Fibroblast of skin of right quadriceps (primary cell): ENCODE results near the gene ART4.
A peak's percentile ranks its signal among the peaks of the same experiment; 100 is the strongest.

Source experiments
- DNase-seq: peaks from one replicate; pipeline ENCODE4 v3.0.0-alpha.2; 2013

Gene ART4

DNA sequence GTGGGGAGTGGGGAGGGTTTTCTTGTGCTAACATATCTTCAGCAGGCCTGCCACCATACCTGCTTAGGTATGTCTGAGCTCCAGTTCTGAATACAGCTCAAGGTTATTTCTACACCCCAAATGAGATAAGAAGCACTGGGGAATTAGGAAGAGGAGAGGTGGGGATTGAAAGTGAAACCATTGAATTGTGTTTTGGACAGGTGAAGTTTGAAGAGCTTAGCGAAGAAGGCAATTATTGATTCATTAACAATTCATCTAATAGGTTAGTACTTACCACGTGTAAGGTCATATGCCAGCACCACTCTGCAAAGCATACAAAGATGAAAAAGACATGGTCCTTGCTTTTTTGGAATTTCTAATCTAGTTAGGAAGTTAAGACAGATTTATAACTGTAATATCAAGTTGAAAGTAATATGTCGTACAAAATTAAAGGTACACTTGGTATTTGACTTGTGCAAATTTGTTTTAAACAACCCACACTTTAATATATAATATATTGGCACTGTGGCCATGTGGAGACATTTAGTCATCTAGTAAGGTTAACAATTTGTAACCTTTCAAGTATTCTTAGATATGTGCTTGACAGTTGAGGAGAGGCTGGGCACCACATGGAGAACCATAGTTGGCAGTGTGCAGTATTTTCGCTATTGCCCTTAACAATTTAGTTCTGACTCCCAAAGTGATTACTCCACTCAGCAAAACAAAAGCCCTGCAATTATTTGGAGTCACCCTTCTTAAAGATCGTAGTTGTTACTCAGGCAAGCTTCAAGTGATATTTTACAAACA lies 33.0 kb downstream of the ART4 start:
- DNase-seq: no peak

DNA sequence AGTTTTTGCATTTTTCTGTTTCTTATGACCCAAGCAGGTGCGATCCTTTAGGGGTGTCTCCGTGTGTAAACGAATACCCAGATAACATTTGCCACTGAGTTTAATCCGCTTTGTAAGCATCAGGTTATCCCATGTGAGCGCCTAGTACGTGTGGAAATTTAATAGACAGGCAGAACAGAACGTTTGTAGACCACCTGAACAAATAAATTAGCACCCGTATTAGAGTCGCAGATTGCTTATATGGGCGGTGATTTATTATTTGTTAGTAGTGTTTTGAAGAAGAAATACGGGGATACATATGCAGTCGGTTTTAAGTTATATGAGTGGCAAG lies 39.5 kb downstream of the ART4 start:
- no peak for DNase-seq

GRCh38 chr12:14803011-14803829 lies 40.1 kb downstream of the ART4 start, which contains the start of the genes C12orf60 and WBP11:
Gene C12orf60, plus strand, starts transcription at chr12:14803670. Its CDS starts 19,266 bp downstream, at chr12:14822936.
Gene WBP11, minus strand, starts transcription at chr12:14803478. Its CDS starts 2,095 bp downstream, at chr12:14801383.
- DNase-seq: peak; percentile 99

GRCh38 chr12:14802721-14803010 lies 40.7 kb downstream of the ART4 start:
- DNase-seq: no peak

DNA sequence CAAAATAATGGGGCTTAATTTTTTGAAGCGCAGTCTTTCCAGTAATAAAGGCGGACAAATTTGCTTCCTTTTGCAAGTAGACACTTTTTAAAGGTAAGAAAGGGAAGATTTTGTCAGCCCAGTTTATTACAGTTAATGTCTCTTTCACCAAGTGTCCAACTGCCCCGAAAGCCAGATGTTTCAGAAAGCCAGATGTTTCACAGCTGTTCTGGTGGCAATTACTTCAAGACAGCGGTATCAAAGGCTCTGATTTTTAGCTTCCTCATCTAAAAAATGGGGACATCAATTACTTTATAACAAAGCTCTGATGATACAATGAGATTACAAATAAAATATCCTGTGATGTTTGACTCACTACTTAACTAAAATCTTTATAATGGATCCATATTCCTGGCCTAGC lies 41.1 kb downstream of the ART4 start:
- DNase-seq: no peak

- no peak for DNase-seq
These were observed 48.3 kb downstream of the ART4 start for GRCh38 chr12:14795028-14795448.

GRCh38 chr12:14785568-14785967 lies 57.8 kb downstream of the ART4 start:
- DNase-seq: no peak

DNA sequence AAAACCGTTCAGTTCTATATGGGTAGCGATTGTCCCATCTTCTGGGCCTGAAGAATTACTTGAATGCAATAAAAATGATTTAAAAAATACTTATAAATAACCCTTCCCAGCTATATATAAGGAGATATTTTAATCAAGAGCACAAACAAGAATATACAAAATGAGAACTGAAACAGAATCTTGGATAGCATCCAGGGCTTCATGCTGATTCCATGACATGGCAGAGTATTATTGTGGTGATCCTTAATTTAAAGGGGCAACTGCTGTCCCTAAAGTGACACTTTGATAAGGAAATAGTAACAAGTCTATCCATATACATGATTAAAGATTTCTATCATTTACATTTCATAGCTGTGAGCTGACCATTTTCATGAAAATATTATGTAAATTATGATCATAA lies 58.9 kb downstream of the ART4 start:
- no peak for DNase-seq

DNA sequence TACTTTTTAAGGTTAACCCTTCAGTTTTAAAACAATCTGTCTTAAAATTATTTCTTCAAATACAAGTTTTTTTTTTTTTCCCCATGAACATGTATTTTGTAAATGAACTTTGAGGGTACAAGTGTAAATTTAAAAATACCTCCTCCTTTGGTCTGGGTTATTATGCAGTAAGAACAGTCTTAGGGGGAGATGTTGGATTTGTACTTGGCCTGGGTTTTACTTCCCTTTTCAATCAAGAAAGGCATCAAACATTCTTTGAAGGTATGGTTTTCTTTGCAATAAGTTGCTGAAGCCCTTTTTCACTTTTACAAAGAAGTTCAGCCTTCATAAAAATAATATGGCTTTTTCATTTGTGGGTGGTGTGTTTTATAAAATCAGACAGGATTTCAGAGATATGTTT lies 60.6 kb downstream of the ART4 start:
- DNase-seq: no peak

DNA sequence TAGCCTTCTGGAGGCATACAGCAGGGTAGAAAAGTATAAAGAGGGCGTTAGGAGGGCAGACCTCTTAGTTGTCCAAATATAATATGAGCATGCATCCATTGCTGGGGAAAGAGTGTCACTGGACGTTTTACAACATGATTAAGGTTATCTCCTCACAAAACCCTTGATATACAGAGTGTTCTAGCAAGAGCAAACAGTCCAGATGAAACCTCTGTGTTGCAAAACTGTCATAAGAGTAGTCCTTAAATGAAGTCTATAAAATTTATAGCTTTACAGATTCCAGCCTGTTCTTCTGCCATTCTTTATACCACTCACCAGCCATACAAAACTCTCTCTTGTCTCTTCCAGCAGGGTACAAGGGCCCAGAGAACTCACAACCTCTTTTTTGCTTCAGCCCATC lies 61.8 kb downstream of the ART4 start:
- DNase-seq: no peak

DNA sequence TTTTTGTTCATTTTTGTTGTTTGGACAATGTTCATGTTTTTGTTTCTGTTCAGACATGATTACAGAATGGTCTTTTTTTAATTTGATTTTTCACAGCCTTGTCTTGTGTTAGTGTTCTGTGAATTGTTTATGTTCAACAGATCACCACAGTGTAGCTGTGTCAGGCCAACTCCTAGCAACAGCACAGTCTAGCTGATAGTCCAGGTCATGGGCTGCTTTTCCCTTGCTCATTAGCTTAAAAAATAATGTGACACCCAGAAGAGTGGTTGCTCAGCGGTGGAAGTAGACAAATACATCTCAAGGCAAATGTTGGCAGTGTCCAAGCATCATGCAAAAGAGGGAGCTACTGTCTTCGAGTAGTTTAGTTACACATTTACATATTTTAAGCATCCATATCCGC lies 62.5 kb downstream of the ART4 start:
- no peak for DNase-seq

DNA sequence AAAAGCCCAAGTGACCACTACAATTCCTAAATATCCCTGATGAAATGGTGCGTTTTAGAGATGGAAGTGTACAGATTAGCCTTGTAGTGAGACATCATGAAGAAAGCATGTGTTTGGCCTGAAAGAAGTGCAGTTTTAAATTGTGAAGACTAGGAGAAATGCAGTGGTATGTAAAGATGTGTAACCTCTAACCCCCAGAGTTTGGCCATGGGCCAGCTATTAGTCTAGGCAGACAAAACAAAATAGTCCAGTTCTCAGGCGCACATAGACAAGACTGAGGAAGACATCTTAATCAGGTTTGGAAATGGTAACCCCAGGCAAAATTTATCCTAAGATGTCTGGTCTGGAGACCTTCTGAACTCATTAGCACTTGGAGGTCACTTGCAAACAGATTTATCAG lies 63.5 kb downstream of the ART4 start:
- no peak for DNase-seq

GRCh38 chr12:14777271-14777670 lies 66.1 kb downstream of the ART4 start:
- DNase-seq: peak; percentile 3

DNA sequence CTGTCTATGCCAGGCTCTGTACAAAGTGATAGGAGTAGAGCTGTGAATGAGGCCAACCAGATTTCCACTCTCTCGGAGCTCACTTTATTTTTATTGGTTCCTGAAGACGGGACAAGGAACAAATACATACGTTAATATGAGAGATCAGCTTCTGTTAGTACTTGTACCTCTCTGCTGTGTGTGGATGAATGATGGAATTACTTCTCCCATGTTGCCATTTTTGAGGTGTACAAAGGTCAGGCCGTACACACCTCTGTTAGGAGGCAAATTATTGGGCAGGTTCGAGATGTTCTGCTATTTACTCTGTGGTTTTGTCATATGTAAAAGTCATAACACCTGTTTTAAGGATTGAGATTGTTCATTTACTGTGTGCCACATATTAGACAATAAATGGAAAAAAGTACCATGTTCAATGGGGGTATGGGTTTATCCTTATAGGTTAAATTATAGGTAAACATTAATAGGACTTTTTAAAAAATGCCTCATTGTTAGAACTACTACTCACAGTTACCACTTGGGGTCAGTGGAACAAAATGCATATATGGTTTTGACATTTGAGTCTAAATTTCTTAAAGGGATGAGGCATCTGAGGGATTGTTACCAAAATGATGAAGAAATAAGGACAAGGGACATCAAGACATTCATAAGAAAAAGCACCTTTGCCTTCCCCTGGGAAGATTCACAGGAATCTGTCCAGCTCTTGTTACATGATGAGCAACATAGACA lies 66.9 kb downstream of the ART4 start:
- peak; percentile 8 for DNase-seq

DNA sequence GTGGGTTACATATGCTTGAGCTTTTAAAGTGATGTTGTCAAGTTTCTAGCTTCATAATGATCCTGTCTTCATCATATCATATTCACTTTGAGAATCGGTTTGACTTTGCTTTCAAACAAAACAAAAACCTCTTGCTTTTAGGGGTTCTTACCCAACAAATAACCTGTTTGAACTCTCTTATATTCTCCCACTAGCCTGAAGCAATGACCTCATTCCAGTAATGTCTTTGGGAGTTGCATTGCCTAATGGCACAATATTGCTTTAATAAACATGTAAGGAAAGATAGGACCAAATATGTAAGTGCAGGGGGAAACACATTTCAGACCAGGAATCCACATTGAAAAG lies 67.7 kb downstream of the ART4 start:
- DNase-seq: no peak
